Lung (tissue), 16 donors: ENCODE results near the gene ITIH2. TPM values are rescaled to one million over a fixed set of nuclear protein-coding genes. Genes with fewer than 3 reads are reported as not detected.
"Not testable (repeated sequence)": the region's sequence is repeated elsewhere in the genome, so short reads cannot be mapped to it uniquely, and the experiment has no call there.

ENCODE experiments used
- ATAC-seq: fragments of 200-7000 bp; cut with Tn5 transposase; one replicate; pipeline ENCODE4 v1.9.1; 2020; ENCODE audit warnings: moderate number of reproducible peaks; ENCODE audit not compliant: insufficient read depth, low FRiP score
- DNase-seq, 3 donors: peaks; one replicate each; pipeline ENCODE4 v3.0.0-alpha.2; 2013 to 2017
- H3K27ac ChIP-seq, 2 donors: one replicate each; pipeline ENCODE4 v1.5.1; 2013; ENCODE audit warnings: mild to moderate bottlenecking in 2 of 2, moderate library complexity in 2 of 2, control low read depth in 1 of 2, inconsistent platforms in 1 of 2, low read depth in 1 of 2, low read length in 1 of 2
- H3K27me3 ChIP-seq, 3 donors: one replicate each; pipeline ENCODE4 v1.5.1; 2013; ENCODE audit warnings: low read length in 2 of 3; ENCODE audit not compliant: control insufficient read depth in 3 of 3, insufficient read depth in 3 of 3
- H3K36me3 ChIP-seq, 4 donors: one replicate each; pipeline ENCODE4 v1.5.1; 2013; ENCODE audit warnings: low read length in 4 of 4, mild to moderate bottlenecking in 1 of 4, moderate library complexity in 1 of 4; ENCODE audit not compliant: control insufficient read depth in 4 of 4, insufficient read depth in 4 of 4
- H3K4me1 ChIP-seq, 5 donors: one replicate each; pipeline ENCODE4 v1.5.1; 2013; ENCODE audit warnings: low read length in 5 of 5, mild to moderate bottlenecking in 2 of 5, moderate library complexity in 1 of 5; ENCODE audit not compliant: control insufficient read depth in 5 of 5, insufficient read depth in 5 of 5
- H3K4me3 ChIP-seq: one replicate; pipeline ENCODE4 v1.5.1; 2013; ENCODE audit warnings: mild to moderate bottlenecking, control low read depth, moderate library complexity
- H3K9ac ChIP-seq, 2 donors: one replicate each; pipeline ENCODE4 v1.5.1; 2013; ENCODE audit warnings: low read length in 2 of 2, control low read depth in 1 of 2; ENCODE audit not compliant: insufficient read depth in 1 of 2
- H3K9me3 ChIP-seq, 4 donors: one replicate each; pipeline ENCODE4 v1.5.1; 2013; ENCODE audit warnings: low read length in 3 of 4, mild to moderate bottlenecking in 1 of 4, moderate library complexity in 1 of 4; ENCODE audit not compliant: control insufficient read depth in 4 of 4, insufficient read depth in 3 of 4
- WGBS, 2 donors: extraction: QIAGEN DNeasy Blood & Tissue Kit; methylation state at CpG; one replicate each; pipeline ENCODE4 v1.1.7; 2013; 5-methylcytosine and 5-hydroxymethylcytosine counted together
- long read RNA-seq, 5 donors: transcript quantifications; one replicate each; lab custom pipeline, GENCODE V29; 2026
- polyA plus RNA-seq, 2 donors: library from polyadenylated mRNA; stranded (reverse); fragments of 200-250 nt; gene quantifications; one replicate each; pipeline ENCODE4 v1.2.1, GENCODE V29; 2013
- total RNA-seq, 2 donors: library from RNA; depleted of rRNA in 1 of 2; stranded (reverse); fragments of >200 nt in 1 of 2; gene quantifications; one replicate each; pipeline ENCODE4 v1.2.1, GENCODE V29; 2014 to 2021
- TF ChIP-seq, protein P1 (sequence below): IDR thresholded peaks from 2 replicates; pipeline ENCODE4 v1.5.1; 2012; ENCODE audit warnings: mild to moderate bottlenecking; ENCODE audit errors: control extremely low read depth, extremely low read depth
- donor health status: control.
- donor health status: control.
- donor health status: Bipolar disorder and iron deficiency.
- donor health status: healthy.
- donor health status: DM: yes; HTN: yes; CAD: no.

The ITIH2 gene, protein sequence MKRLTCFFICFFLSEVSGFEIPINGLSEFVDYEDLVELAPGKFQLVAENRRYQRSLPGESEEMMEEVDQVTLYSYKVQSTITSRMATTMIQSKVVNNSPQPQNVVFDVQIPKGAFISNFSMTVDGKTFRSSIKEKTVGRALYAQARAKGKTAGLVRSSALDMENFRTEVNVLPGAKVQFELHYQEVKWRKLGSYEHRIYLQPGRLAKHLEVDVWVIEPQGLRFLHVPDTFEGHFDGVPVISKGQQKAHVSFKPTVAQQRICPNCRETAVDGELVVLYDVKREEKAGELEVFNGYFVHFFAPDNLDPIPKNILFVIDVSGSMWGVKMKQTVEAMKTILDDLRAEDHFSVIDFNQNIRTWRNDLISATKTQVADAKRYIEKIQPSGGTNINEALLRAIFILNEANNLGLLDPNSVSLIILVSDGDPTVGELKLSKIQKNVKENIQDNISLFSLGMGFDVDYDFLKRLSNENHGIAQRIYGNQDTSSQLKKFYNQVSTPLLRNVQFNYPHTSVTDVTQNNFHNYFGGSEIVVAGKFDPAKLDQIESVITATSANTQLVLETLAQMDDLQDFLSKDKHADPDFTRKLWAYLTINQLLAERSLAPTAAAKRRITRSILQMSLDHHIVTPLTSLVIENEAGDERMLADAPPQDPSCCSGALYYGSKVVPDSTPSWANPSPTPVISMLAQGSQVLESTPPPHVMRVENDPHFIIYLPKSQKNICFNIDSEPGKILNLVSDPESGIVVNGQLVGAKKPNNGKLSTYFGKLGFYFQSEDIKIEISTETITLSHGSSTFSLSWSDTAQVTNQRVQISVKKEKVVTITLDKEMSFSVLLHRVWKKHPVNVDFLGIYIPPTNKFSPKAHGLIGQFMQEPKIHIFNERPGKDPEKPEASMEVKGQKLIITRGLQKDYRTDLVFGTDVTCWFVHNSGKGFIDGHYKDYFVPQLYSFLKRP
- 1 to 10 TPM in 1 of 2 donors, under 1 TPM in 1; 0.95 to 4.9 TPM for total RNA-seq
- polyA plus RNA-seq = under 1 TPM in 1 of 2 donors, not detected in 1; 0.08 TPM
- long read RNA-seq, donor 1, partial matches to known transcripts = 0 of 1 reads
- long read RNA-seq, donor 1, other reads (novel, unspliced or antisense) = 0 of 1 reads
- long read RNA-seq, donor 2 = 0 reads
- long read RNA-seq, donor 3 = 0 reads
- long read RNA-seq, donor 4 = 0 reads
- long read RNA-seq, donor 5 = 0 reads

DNA sequence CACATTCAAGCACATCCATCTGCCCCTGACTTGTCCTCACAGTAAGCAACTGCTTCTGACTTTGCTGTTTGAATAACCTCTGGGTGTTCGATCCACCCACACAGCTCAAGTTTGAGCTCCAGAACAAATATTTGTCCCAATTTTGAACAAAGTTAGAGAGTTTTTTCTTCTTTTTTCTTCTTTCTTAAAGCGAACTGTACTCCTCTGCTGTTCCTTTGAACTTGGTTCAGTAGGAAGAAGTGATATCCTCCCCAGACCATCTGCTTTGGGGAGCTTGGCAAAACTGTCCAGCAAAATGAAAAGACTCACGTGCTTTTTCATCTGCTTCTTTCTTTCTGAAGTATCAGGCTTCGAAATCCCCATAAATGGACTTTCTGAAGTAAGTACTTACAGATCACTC, at the start of gene ITIH2:
ITIH2 (plus strand) TSS at position 177 of the 400 bp plus-strand sequence; CDS start at position 296, 119 bp downstream.
- H3K4me1 ChIP-seq = no peaks in the 10 kb centered on the region
- no peaks in the 10 kb centered on the region for H3K27me3 ChIP-seq
- no peaks in the 10 kb centered on the region for H3K36me3 ChIP-seq
- no peak for DNase-seq
- 57 to 80% methylated on average over 4 of the region's 4 CpGs for WGBS, 2 donors
- TF ChIP-seq, protein P1, sequence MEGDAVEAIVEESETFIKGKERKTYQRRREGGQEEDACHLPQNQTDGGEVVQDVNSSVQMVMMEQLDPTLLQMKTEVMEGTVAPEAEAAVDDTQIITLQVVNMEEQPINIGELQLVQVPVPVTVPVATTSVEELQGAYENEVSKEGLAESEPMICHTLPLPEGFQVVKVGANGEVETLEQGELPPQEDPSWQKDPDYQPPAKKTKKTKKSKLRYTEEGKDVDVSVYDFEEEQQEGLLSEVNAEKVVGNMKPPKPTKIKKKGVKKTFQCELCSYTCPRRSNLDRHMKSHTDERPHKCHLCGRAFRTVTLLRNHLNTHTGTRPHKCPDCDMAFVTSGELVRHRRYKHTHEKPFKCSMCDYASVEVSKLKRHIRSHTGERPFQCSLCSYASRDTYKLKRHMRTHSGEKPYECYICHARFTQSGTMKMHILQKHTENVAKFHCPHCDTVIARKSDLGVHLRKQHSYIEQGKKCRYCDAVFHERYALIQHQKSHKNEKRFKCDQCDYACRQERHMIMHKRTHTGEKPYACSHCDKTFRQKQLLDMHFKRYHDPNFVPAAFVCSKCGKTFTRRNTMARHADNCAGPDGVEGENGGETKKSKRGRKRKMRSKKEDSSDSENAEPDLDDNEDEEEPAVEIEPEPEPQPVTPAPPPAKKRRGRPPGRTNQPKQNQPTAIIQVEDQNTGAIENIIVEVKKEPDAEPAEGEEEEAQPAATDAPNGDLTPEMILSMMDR = no peak
- H3K4me3 ChIP-seq = no peak within 1 kb of the TSS
- no peaks in the 10 kb centered on the region for H3K9me3 ChIP-seq
- H3K27ac ChIP-seq = no peak within 1 kb of the TSS
- ATAC-seq = no peak
- H3K9ac ChIP-seq = no peak within 1 kb of the TSS

DNA sequence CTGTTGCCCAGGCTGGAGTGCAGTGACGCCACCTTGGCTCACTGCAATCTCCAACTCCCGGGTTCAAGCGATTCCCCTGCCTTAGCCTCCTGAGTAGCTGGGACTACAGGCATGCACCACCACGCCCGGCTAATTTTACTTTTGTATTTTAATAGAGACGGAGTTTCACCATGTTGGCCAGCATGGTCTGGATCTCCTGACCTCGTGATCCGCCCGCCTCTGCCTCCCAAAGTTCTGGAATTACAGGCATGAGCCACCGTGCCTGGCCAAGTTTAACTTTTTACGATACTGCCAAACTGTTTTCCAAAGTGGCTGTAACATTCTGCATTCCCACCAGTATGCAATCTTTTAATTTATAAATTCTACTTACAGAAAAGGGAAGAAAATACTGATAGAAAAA, 46.0 kb upstream of the ITIH2 start:
- not testable (repeated sequence) for DNase-seq, H3K9me3 ChIP-seq, H3K9ac ChIP-seq, H3K4me1 ChIP-seq, H3K36me3 ChIP-seq, H3K27me3 ChIP-seq, H3K4me3 ChIP-seq, H3K27ac ChIP-seq, ATAC-seq
- WGBS, 2 donors = 83 to 91% methylated on average over 11 of the region's 11 CpGs

DNA sequence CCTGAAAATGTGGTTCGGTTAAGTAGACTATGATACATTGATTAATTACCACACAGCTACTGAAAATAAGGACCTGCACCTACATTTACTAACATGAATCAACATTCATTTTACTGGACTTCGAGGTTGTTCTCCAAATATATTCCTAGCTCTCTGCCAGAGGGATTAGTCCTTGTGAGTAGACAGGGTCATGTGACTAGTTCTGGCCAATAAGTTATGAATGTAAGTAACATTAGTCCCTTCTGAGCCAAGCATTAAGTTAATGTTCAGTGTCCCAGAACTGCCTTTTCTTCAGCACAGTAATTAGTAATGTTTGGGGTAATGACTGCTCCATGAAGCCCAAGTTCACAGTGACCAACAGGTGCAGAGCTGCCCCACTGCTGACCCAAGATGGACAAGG, 45.6 kb upstream of the ITIH2 start:
- Histone ChIP-seq H3K36me3 (no peaks in the 10 kb centered on the region), H3K9me3 (no peaks in the 10 kb centered on the region), H3K27ac (no peak overlapping the region), H3K9ac (no peak overlapping the region), H3K27me3 (peaks cover 0 to 4% (median 0%) of the 10 kb centered on the region in 3 donors), H3K4me1 (no peaks in the 10 kb centered on the region), H3K4me3 (no peak overlapping the region)
- 82 to 93% methylated on average over 2 of the region's 2 CpGs for WGBS, 2 donors
- no peak for ATAC-seq
- DNase-seq = no peak
- TF ChIP-seq, protein P1 = no peak
